Neural cell (in vitro differentiated cells): Measurements from ENCODE around the gene RBM33.

Experiments
- EP300 ChIP-seq: fragments of 450-650 bp; conservative IDR thresholded peaks from 2 replicates; pipeline ENCODE4 v1.6.1; 2014; ENCODE audit warnings: antibody characterized with exemption, mild to moderate bottlenecking, moderate library complexity; ENCODE audit not compliant: poor library complexity, severe bottlenecking
- EZH2 ChIP-seq: fragments of 200-600, 300-800 bp; shearing (Covaris generic), sonication (generic); IDR thresholded peaks from 2 replicates; pipeline ENCODE4 v1.6.1; 2014; ENCODE audit warnings: antibody characterized with exemption, low read length, borderline replicate concordance, mild to moderate bottlenecking; ENCODE audit not compliant: insufficient read depth, poor library complexity, severe bottlenecking
- MXI1 ChIP-seq: fragments of 450-650 bp; conservative IDR thresholded peaks from 2 replicates; pipeline ENCODE4 v1.6.1; 2014; ENCODE audit warnings: antibody characterized with exemption, mild to moderate bottlenecking; ENCODE audit not compliant: poor library complexity, severe bottlenecking
- POLR2AphosphoS5 ChIP-seq: IDR thresholded peaks from 2 replicates; pipeline ENCODE4 v1.6.1; 2012
- RAD21 ChIP-seq: fragments of 450-650 bp; conservative IDR thresholded peaks from 2 replicates; pipeline ENCODE4 v1.6.1; 2014; ENCODE audit warnings: antibody characterized with exemption, mild to moderate bottlenecking, moderate library complexity
- SMC3 ChIP-seq: fragments of 450-650 bp; conservative IDR thresholded peaks from 2 replicates; pipeline ENCODE4 v1.6.1; 2014; ENCODE audit warnings: antibody characterized with exemption, mild to moderate bottlenecking, moderate library complexity; ENCODE audit not compliant: poor library complexity
- TAF1 ChIP-seq: IDR thresholded peaks from 2 replicates; pipeline ENCODE4 v1.6.1; 2012; ENCODE audit warnings: low read depth
- TF ChIP-seq, protein P1 (sequence below): fragments of 450-650 bp; IDR thresholded peaks from 2 replicates; pipeline ENCODE4 v1.5.1; 2014; ENCODE audit warnings: antibody characterized with exemption, mild to moderate bottlenecking, moderate library complexity; ENCODE audit not compliant: poor library complexity, severe bottlenecking
- TF ChIP-seq, protein P2 (sequence below): IDR thresholded peaks from 2 replicates; pipeline ENCODE4 v1.6.1; 2012; ENCODE audit warnings: borderline replicate concordance

DNA sequence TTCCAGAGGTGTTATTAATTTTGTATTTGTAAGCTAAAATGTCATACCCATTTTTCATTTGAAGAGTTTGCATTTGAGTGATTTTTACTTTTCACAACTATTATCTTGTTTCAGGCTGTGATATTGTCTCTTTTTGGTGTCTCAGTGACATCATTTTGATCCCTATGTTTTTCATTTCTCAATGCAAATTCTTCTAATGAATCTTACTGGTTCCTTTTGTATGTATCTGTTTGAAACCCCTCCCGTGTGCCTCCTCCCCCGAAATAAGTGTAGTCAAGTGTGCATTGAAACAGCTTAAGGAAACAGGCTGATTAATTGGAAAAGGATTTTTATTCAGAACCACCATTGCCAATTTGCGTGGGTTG lies 90.0 kb downstream of the RBM33 start:
- TF ChIP-seq, protein P1, sequence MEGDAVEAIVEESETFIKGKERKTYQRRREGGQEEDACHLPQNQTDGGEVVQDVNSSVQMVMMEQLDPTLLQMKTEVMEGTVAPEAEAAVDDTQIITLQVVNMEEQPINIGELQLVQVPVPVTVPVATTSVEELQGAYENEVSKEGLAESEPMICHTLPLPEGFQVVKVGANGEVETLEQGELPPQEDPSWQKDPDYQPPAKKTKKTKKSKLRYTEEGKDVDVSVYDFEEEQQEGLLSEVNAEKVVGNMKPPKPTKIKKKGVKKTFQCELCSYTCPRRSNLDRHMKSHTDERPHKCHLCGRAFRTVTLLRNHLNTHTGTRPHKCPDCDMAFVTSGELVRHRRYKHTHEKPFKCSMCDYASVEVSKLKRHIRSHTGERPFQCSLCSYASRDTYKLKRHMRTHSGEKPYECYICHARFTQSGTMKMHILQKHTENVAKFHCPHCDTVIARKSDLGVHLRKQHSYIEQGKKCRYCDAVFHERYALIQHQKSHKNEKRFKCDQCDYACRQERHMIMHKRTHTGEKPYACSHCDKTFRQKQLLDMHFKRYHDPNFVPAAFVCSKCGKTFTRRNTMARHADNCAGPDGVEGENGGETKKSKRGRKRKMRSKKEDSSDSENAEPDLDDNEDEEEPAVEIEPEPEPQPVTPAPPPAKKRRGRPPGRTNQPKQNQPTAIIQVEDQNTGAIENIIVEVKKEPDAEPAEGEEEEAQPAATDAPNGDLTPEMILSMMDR = no peak
- TF ChIP-seq TAF1 (no peak), SMC3 (no peak), EZH2 (no peak), RAD21 (no peak), EP300 (no peak), MXI1 (no peak), POLR2AphosphoS5 (no peak)
- TF ChIP-seq, protein P2, sequence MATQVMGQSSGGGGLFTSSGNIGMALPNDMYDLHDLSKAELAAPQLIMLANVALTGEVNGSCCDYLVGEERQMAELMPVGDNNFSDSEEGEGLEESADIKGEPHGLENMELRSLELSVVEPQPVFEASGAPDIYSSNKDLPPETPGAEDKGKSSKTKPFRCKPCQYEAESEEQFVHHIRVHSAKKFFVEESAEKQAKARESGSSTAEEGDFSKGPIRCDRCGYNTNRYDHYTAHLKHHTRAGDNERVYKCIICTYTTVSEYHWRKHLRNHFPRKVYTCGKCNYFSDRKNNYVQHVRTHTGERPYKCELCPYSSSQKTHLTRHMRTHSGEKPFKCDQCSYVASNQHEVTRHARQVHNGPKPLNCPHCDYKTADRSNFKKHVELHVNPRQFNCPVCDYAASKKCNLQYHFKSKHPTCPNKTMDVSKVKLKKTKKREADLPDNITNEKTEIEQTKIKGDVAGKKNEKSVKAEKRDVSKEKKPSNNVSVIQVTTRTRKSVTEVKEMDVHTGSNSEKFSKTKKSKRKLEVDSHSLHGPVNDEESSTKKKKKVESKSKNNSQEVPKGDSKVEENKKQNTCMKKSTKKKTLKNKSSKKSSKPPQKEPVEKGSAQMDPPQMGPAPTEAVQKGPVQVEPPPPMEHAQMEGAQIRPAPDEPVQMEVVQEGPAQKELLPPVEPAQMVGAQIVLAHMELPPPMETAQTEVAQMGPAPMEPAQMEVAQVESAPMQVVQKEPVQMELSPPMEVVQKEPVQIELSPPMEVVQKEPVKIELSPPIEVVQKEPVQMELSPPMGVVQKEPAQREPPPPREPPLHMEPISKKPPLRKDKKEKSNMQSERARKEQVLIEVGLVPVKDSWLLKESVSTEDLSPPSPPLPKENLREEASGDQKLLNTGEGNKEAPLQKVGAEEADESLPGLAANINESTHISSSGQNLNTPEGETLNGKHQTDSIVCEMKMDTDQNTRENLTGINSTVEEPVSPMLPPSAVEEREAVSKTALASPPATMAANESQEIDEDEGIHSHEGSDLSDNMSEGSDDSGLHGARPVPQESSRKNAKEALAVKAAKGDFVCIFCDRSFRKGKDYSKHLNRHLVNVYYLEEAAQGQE = no peak
